ENCODE measurements around the gene THAP11.

GRCh38 chr16:67857547-67858233 is 15.6 kb downstream of the THAP11 start:
- TF ChIP-seq RAD21 (CRISPR knock-in tag; IDR thresholded peaks at IDR 0.05) (no peak), CTCF (CRISPR knock-in tag; IDR thresholded peaks at IDR 0.05) (no peak), YY1 (IDR thresholded peaks at IDR 0.05; ENCODE audit: insufficient read depth, insufficient replicate concordance, low read depth, low read length) (no peak), NFE2 (CRISPR knock-in tag; IDR thresholded peaks at IDR 0.05) (no peak)
- TF ChIP-seq, protein P1, sequence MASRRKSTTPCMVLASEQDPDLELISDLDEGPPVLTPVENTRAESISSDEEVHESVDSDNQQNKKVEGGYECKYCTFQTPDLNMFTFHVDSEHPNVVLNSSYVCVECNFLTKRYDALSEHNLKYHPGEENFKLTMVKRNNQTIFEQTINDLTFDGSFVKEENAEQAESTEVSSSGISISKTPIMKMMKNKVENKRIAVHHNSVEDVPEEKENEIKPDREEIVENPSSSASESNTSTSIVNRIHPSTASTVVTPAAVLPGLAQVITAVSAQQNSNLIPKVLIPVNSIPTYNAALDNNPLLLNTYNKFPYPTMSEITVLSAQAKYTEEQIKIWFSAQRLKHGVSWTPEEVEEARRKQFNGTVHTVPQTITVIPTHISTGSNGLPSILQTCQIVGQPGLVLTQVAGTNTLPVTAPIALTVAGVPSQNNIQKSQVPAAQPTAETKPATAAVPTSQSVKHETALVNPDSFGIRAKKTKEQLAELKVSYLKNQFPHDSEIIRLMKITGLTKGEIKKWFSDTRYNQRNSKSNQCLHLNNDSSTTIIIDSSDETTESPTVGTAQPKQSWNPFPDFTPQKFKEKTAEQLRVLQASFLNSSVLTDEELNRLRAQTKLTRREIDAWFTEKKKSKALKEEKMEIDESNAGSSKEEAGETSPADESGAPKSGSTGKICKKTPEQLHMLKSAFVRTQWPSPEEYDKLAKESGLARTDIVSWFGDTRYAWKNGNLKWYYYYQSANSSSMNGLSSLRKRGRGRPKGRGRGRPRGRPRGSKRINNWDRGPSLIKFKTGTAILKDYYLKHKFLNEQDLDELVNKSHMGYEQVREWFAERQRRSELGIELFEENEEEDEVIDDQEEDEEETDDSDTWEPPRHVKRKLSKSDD (CRISPR knock-in tag; IDR thresholded peaks at IDR 0.05; ENCODE audit: low read depth): no peak
- TF ChIP-seq, protein P2, sequence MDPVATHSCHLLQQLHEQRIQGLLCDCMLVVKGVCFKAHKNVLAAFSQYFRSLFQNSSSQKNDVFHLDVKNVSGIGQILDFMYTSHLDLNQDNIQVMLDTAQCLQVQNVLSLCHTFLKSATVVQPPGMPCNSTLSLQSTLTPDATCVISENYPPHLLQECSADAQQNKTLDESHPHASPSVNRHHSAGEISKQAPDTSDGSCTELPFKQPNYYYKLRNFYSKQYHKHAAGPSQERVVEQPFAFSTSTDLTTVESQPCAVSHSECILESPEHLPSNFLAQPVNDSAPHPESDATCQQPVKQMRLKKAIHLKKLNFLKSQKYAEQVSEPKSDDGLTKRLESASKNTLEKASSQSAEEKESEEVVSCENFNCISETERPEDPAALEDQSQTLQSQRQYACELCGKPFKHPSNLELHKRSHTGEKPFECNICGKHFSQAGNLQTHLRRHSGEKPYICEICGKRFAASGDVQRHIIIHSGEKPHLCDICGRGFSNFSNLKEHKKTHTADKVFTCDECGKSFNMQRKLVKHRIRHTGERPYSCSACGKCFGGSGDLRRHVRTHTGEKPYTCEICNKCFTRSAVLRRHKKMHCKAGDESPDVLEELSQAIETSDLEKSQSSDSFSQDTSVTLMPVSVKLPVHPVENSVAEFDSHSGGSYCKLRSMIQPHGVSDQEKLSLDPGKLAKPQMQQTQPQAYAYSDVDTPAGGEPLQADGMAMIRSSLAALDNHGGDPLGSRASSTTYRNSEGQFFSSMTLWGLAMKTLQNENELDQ (CRISPR knock-in tag; IDR thresholded peaks at IDR 0.05; ENCODE audit: borderline replicate concordance): no peak

Measured in HepG2 (cell line).